HepG2 (cell line): ENCODE data around the gene TBX15. TPM values are rescaled to one million over a fixed set of nuclear protein-coding genes. Genes with fewer than 3 reads are reported as not detected.

Experiments used
- ATAC-seq: fragments of 200-7000 bp; cut with Tn5 transposase; 3 replicates; pipeline ENCODE4 v1.9.1; 2020; ENCODE audit warnings: mild to moderate bottlenecking, moderate library complexity
- BruUV-seq: library from RNA; stranded (reverse); fragments of 400-500 nt; replicated peaks from 2 replicates; lab custom pipeline; 2021; lab: Mats Ljungman, UMichigan
- CTCF ChIA-PET: fragments of 300-600 bp; formaldehyde crosslinking; extraction: SDS; loops from one replicate; lab custom pipeline; 2021; ENCODE audit warnings: low total read pairs, inconsistent platforms, low intra/inter-chr PET ratio; lab: Yijun Ruan, JAX
- POLR2A ChIA-PET: fragments of 350-600 bp; sonication (Branson Sonifier 250); formaldehyde crosslinking; loops from one replicate; lab custom pipeline; 2020; ENCODE audit warnings: antibody characterized with exemption, inconsistent platforms; lab: Yijun Ruan, JAX
- DNase-seq: peaks from one replicate; pipeline ENCODE4 v3.0.0-alpha.2; 2015; ENCODE audit warnings: low spot score
- FAIRE-seq: peaks from 3 replicates; lab custom pipeline; 2011; peaks lifted over from hg19 to GRCh38; lab: Jason Lieb, UNC
- H2AFZ ChIP-seq: one replicate; pipeline ENCODE4 v1.6.1; 2011; ENCODE audit warnings: low read length, inconsistent platforms
- H3K27ac ChIP-seq: fragments of 300-600 bp; 3 replicates; pipeline ENCODE4 v1.8.0; 2011; ENCODE audit warnings: mixed run types, mild to moderate bottlenecking, mixed read lengths, low read length, inconsistent platforms; ENCODE audit not compliant: insufficient read depth; ENCODE audit errors: extremely low read length
- H3K27me3 ChIP-seq, 2 experiments: fragments of 200-600 bp in 1 of 2; 2 replicates in 1 of 2; 3 replicates in 1 of 2; pipeline versions ENCODE4 v1.6.0 to v1.8.0; 2011; ENCODE audit warnings: low read length in 2 of 2, mild to moderate bottlenecking in 2 of 2, moderate library complexity in 2 of 2, inconsistent platforms in 1 of 2; ENCODE audit not compliant: insufficient read depth in 2 of 2, control insufficient read depth in 1 of 2
- H3K36me3 ChIP-seq, 2 experiments: fragments of 200-600 bp in 1 of 2; replicated peaks in 1 of 2; 2 replicates in 1 of 2; 3 replicates in 1 of 2; pipeline versions ENCODE4 v1.5.1 to v1.8.0; 2011; ENCODE audit warnings: low read length in 2 of 2, inconsistent platforms in 1 of 2; ENCODE audit not compliant: insufficient read depth in 2 of 2, control insufficient read depth in 1 of 2
- H3K4me1 ChIP-seq: 2 replicates; pipeline ENCODE4 v1.5.1; 2012; ENCODE audit warnings: low read length, inconsistent platforms; ENCODE audit not compliant: insufficient read depth
- H3K4me2 ChIP-seq: 2 replicates; pipeline ENCODE4 v1.6.0; 2011; ENCODE audit warnings: low read depth, low read length, inconsistent platforms
- H3K4me3 ChIP-seq, 3 experiments: fragments of 200-600 bp in 1 of 3; sonication (generic), shearing (Covaris generic) in 1 of 3; replicated peaks in 1 of 3; 2 replicates each; pipeline ENCODE4 v1.5.1; 2011 to 2016; ENCODE audit warnings: low read length in 3 of 3, inconsistent platforms in 2 of 3, low read depth in 2 of 3, mild to moderate bottlenecking in 2 of 3, control low read depth in 1 of 3, mixed read lengths in 1 of 3; ENCODE audit not compliant: insufficient read depth in 1 of 3
- H3K79me2 ChIP-seq: one replicate; pipeline ENCODE4 v1.6.1; 2011; ENCODE audit warnings: low read length, inconsistent platforms; ENCODE audit not compliant: insufficient read depth
- H3K9ac ChIP-seq: 2 replicates; pipeline ENCODE4 v1.6.0; 2011; ENCODE audit warnings: mild to moderate bottlenecking, low read depth, low read length, inconsistent platforms; ENCODE audit not compliant: insufficient read depth
- H3K9me3 ChIP-seq: 2 replicates; pipeline ENCODE4 v1.5.1; 2012; ENCODE audit warnings: mild to moderate bottlenecking, low read length
- H4K20me1 ChIP-seq: 2 replicates; pipeline ENCODE4 v1.6.0; 2011; ENCODE audit warnings: inconsistent platforms, mild to moderate bottlenecking, low read length, moderate library complexity; ENCODE audit not compliant: insufficient read depth
- AHR ChIP-seq: IDR thresholded peaks from 2 replicates; pipeline ENCODE4 v1.6.1; 2018; ENCODE audit warnings: missing genetic modification reagents, missing compliant biosample characterization
- HMGA1 ChIP-seq: sonication (generic); formaldehyde crosslinking; conservative IDR thresholded peaks from 2 replicates; pipeline ENCODE4 v1.4.0; 2020; ENCODE audit warnings: missing genetic modification reagents
- HNF4A ChIP-seq: sonication (generic); formaldehyde crosslinking; IDR thresholded peaks from 2 replicates; pipeline ENCODE4 v1.4.0; 2020; ENCODE audit warnings: missing genetic modification reagents
- MAFK ChIP-seq, 2 experiments: IDR thresholded peaks in 1 of 2; conservative IDR thresholded peaks in 1 of 2; 2 replicates each; pipeline ENCODE4 v1.6.1; 2011; ENCODE audit warnings: improper control_type of control experiment in 2 of 2, low read length in 2 of 2
- MTF1 ChIP-seq: sonication (generic); formaldehyde crosslinking; IDR thresholded peaks from 2 replicates; pipeline ENCODE4 v1.5.0; 2020; ENCODE audit warnings: missing genetic modification reagents
- NFE2L2 ChIP-seq: fragments of 150-350 bp; IDR thresholded peaks from 2 replicates; pipeline ENCODE4 v1.6.1; 2014; ENCODE audit warnings: low read length
- NR2F1 ChIP-seq, 2 experiments: fragments of 450-650 bp in 1 of 2; formaldehyde crosslinking in 1 of 2; IDR thresholded peaks; 2 replicates each; pipeline versions ENCODE4 v1.5.0 to v1.6.1; 2016 to 2020; ENCODE audit warnings: mild to moderate bottlenecking in 1 of 2, missing compliant biosample characterization in 1 of 2, missing genetic modification reagents in 1 of 2, moderate library complexity in 1 of 2
- NR3C1 ChIP-seq: sonication (generic); formaldehyde crosslinking; IDR thresholded peaks from 2 replicates; pipeline ENCODE4 v1.4.0; 2020; ENCODE audit warnings: missing genetic modification reagents
- PHF5A ChIP-seq: IDR thresholded peaks from one replicate; pipeline ENCODE4 v1.6.1; 2018; ENCODE audit warnings: low read depth, missing genetic modification reagents; ENCODE audit not compliant: unreplicated experiment
- POLR2AphosphoS2 ChIP-seq: IDR thresholded peaks from 2 replicates; pipeline ENCODE4 v1.6.1; 2011; ENCODE audit warnings: low read depth, low read length, improper control_type of control experiment
- POLR2G ChIP-seq: fragments of 200-400 bp; formaldehyde crosslinking; IDR thresholded peaks from 2 replicates; pipeline ENCODE4 v1.6.1; 2018; ENCODE audit warnings: mild to moderate bottlenecking, low read depth, low read length, moderate library complexity
- SOX6 ChIP-seq, 2 experiments: fragments of 450-650 bp in 1 of 2; sonication (generic) in 1 of 2; formaldehyde crosslinking in 1 of 2; IDR thresholded peaks; 2 replicates each; pipeline versions ENCODE4 v1.4.0 to v1.6.1; 2017 to 2020; ENCODE audit warnings: antibody characterized with exemption in 1 of 2, mild to moderate bottlenecking in 1 of 2, missing genetic modification reagents in 1 of 2
- TFE3 ChIP-seq: IDR thresholded peaks from 2 replicates; pipeline ENCODE4 v1.6.1; 2016
- THYN1 ChIP-seq: sonication (generic); formaldehyde crosslinking; IDR thresholded peaks from 2 replicates; pipeline ENCODE4 v1.8.1; 2023; ENCODE audit warnings: low read depth, mild to moderate bottlenecking, moderate library complexity, missing genetic modification reagents, borderline replicate concordance
- TOE1 ChIP-seq: sonication (generic); formaldehyde crosslinking; IDR thresholded peaks from 2 replicates; pipeline ENCODE4 v1.4.0; 2020; ENCODE audit warnings: mild to moderate bottlenecking, missing genetic modification reagents
- ZFY ChIP-seq: sonication (generic); formaldehyde crosslinking; IDR thresholded peaks from 2 replicates; pipeline ENCODE4 v1.4.0; 2020; ENCODE audit warnings: missing genetic modification reagents
- ZIK1 ChIP-seq: sonication (generic); formaldehyde crosslinking; IDR thresholded peaks from 2 replicates; pipeline ENCODE4 v1.5.0; 2020; ENCODE audit warnings: mild to moderate bottlenecking, low read depth, missing genetic modification reagents, borderline replicate concordance
- ZNF292 ChIP-seq: sonication (generic); formaldehyde crosslinking; IDR thresholded peaks from 2 replicates; pipeline ENCODE4 v1.8.1; 2022; ENCODE audit warnings: mild to moderate bottlenecking, low read depth, missing genetic modification reagents, borderline replicate concordance
- ZNF33B ChIP-seq: sonication (generic); formaldehyde crosslinking; IDR thresholded peaks from 2 replicates; pipeline ENCODE4 v1.5.1; 2020; ENCODE audit warnings: mild to moderate bottlenecking, missing genetic modification reagents
- ZNF362 ChIP-seq: sonication (generic); formaldehyde crosslinking; IDR thresholded peaks from 2 replicates; pipeline ENCODE4 v1.4.0; 2020; ENCODE audit warnings: missing genetic modification reagents, mild to moderate bottlenecking, borderline replicate concordance
- ZNF564 ChIP-seq: sonication (generic); formaldehyde crosslinking; IDR thresholded peaks from 2 replicates; pipeline ENCODE4 v1.8.1; 2023; ENCODE audit warnings: mild to moderate bottlenecking, missing genetic modification reagents
- ZNF720 ChIP-seq: sonication (generic); formaldehyde crosslinking; IDR thresholded peaks from 2 replicates; pipeline ENCODE4 v1.4.0; 2020; ENCODE audit warnings: missing genetic modification reagents
- ZSCAN30 ChIP-seq: sonication (generic); formaldehyde crosslinking; IDR thresholded peaks from 2 replicates; pipeline ENCODE4 v1.5.0; 2020; ENCODE audit warnings: mild to moderate bottlenecking, missing genetic modification reagents
- in situ Hi-C: cut with HindIII; loops from 2 replicates; pipeline ENCODE4 v1.10.0; 2017; ENCODE audit warnings: low pct_unique_long_range_greater_than_20kb; ENCODE audit not compliant: extremely low pct_ligation_motif_present
- intact Hi-C: fragments of 100-400 bp; cut with micrococcal nuclease; formaldehyde crosslinking; loops from one replicate; pipeline ENCODE4 v1.10.0; 2022; ENCODE audit not compliant: unreplicated experiment
- polyA plus RNA-seq, 8 experiments: library from polyadenylated mRNA; depleted of rRNA in 3 of 8; stranded (reverse) in 7 of 8; unstranded in 1 of 8; fragments of >200 nt; fragmentation: Illumina TruSeq in 4 of 8; extraction: Trizol in 4 of 8; gene quantifications; 2 replicates each; pipeline versions ENCODE4 v1.2.1 to v1.2.3, GENCODE V29; 2011 to 2016; ENCODE audit warnings: low read depth in 4 of 8, missing spikeins in 1 of 8, mixed read lengths in 1 of 8; ENCODE audit not compliant: insufficient read depth in 1 of 8
- total RNA-seq, 5 experiments: library from RNA; depleted of rRNA; stranded (reverse); fragments of >200 nt; fragmentation: Illumina TruSeq; extraction: Trizol; gene quantifications; 2 replicates each; pipeline ENCODE4 v1.2.3, GENCODE V29; 2016; ENCODE audit warnings: low read depth in 1 of 5

The TBX15 gene
- total and polyA plus RNA-seq, 2 of the 13 experiments (the other 11 are each of a cell fraction or from before 2014, with no cell fraction given): 0.42 to 1.9 TPM

- no TSS peak for BruUV-seq
- Histone ChIP-seq H3K27ac (no peak overlapping the region), H2AFZ (no peak overlapping the region)
- DNase-seq: no peak
- TF ChIP-seq HNF4A (no peak), ZNF564 (CRISPR knock-in tag) (peak; percentile 60; the same call in 1 of the 2 replicates), TOE1 (CRISPR knock-in tag) (no peak), ZNF720 (no peak), AHR (CRISPR knock-in tag) (no peak), MTF1 (CRISPR knock-in tag) (no peak), ZFY (CRISPR knock-in tag) (no peak), ZNF292 (no peak), TFE3 (CRISPR knock-in tag) (no peak), THYN1 (CRISPR knock-in tag) (no peak), POLR2G (no peak), NR2F1 (CRISPR knock-in tag; IDR thresholded peaks at IDR 0.05) (no peak), PHF5A (CRISPR knock-in tag) (no peak), HMGA1 (no peak), NFE2L2 (peak; percentile 67; the same call in 1 of the 2 replicates), MAFK (conservative IDR thresholded peaks at IDR 0.05 in 1 of 2, IDR thresholded peaks at IDR 0.05 in 1 of 2; ENCODE audit: low read length in 2 of 2) (peak in 1 of 2 experiments; percentile 1; a peak in 1 of 4 replicates), NR3C1 (CRISPR knock-in tag) (no peak), ZSCAN30 (CRISPR knock-in tag) (no peak), ZNF33B (CRISPR knock-in tag) (no peak), ZNF362 (CRISPR knock-in tag) (no peak), ZIK1 (CRISPR knock-in tag) (no peak), POLR2AphosphoS2 (no peak), SOX6 (IDR thresholded peaks at IDR 0.05) (no peak), SOX6 (CRISPR knock-in tag; IDR thresholded peaks at IDR 0.05) (no peak)
- TF ChIP-seq, all 625 proteins: peak for 3
- Histone ChIP-seq H3K4me3 (no peak overlapping the region), H3K79me2 (no peaks in the 10 kb centered on the region), H3K27me3 (no peaks in the 10 kb centered on the region), H3K9me3 (no peaks in the 10 kb centered on the region), H3K36me3 (no peaks in the 10 kb centered on the region), H4K20me1 (no peaks in the 10 kb centered on the region), H3K9ac (no peak overlapping the region), H3K4me2 (no peak overlapping the region), H3K4me1 (peaks cover 16% of the 10 kb centered on the region)
- POLR2A ChIA-PET: no interaction called here
- intact Hi-C loops: loop anchor here (1.0 kb wide), 1 partner anchor 37 kb away; no protein-coding TSS in a partner anchor
- FAIRE-seq (no peak), ATAC-seq (no peak)
- CTCF ChIA-PET: no interaction called here
- in situ Hi-C loops: no loop called here
Measured at GRCh38 chr1:118900643-118901440, 87.3 kb downstream of the TBX15 start.
